SK-N-SH (cell line): ENCODE data around the gene PLD4. TPM values are rescaled to one million over a fixed set of nuclear protein-coding genes. Genes with fewer than 3 reads are reported as not detected.

ENCODE experiments used
- CTCF ChIA-PET: fragments of 300-600, 350-600 bp; formaldehyde crosslinking; extraction: SDS; loops from one replicate; lab custom pipeline; 2021; lab: Yijun Ruan, JAX
- POLR2A ChIA-PET: fragments of 350-600 bp; sonication (Branson Sonifier 250); formaldehyde crosslinking; extraction: SDS; loops from one replicate; lab custom pipeline; 2020; ENCODE audit warnings: antibody characterized with exemption, inconsistent platforms; lab: Yijun Ruan, JAX
- DNase-seq: peaks from one replicate; pipeline ENCODE4 v3.0.0; 2012
- H2AFZ ChIP-seq: fragments of 200-600 bp; sonication (generic); 2 replicates; pipeline ENCODE4 v1.8.1; 2016; ENCODE audit warnings: antibody characterized with exemption, mild to moderate bottlenecking, low read depth
- H3F3A ChIP-seq: fragments of 200-600 bp; sonication (generic); replicated peaks from 2 replicates; pipeline ENCODE3; 2016; ENCODE audit warnings: antibody characterized with exemption, mild to moderate bottlenecking; ENCODE audit not compliant: insufficient read depth
- H3K27ac ChIP-seq, 2 experiments: fragments of 200-500 bp in 1 of 2; fragments of 200-600 bp in 1 of 2; sonication (Bioruptor generic) in 1 of 2; sonication (generic), shearing (Covaris generic) in 1 of 2; 2 replicates each; pipeline versions ENCODE4 v1.5.1 to v1.6.1; 2014 to 2016; ENCODE audit warnings: low read depth in 2 of 2, inconsistent platforms in 1 of 2, low read length in 1 of 2, mild to moderate bottlenecking in 1 of 2, mixed read lengths in 1 of 2
- H3K27me3 ChIP-seq: fragments of 200-600 bp; sonication (generic), shearing (Covaris generic); 2 replicates; pipeline ENCODE4 v1.6.1; 2016; ENCODE audit warnings: mixed run types; ENCODE audit not compliant: insufficient read depth
- H3K36me3 ChIP-seq, 2 experiments: fragments of 200-500 bp in 1 of 2; fragments of 200-600 bp in 1 of 2; sonication (Bioruptor generic) in 1 of 2; sonication (generic) in 1 of 2; replicated peaks in 1 of 2; 2 replicates each; pipeline versions ENCODE3 to v1.5.1; 2014 to 2016; ENCODE audit warnings: low read length in 1 of 2, mild to moderate bottlenecking in 1 of 2; ENCODE audit not compliant: insufficient read depth in 2 of 2, control insufficient read depth in 1 of 2
- H3K4me1 ChIP-seq, 2 experiments: fragments of 200-500 bp in 1 of 2; fragments of 200-600 bp in 1 of 2; sonication (Bioruptor generic) in 1 of 2; sonication (generic), shearing (Covaris generic) in 1 of 2; 2 replicates each; pipeline versions ENCODE4 v1.5.1 to v1.6.1; 2014 to 2016; ENCODE audit warnings: low read depth in 1 of 2, low read length in 1 of 2, mixed run types in 1 of 2; ENCODE audit not compliant: insufficient read depth in 2 of 2, control insufficient read depth in 1 of 2
- H3K4me2 ChIP-seq: fragments of 200-600 bp; sonication (generic), shearing (Covaris generic); 2 replicates; pipeline ENCODE4 v1.6.1; 2017; ENCODE audit warnings: mixed run types
- H3K4me3 ChIP-seq, 2 experiments: fragments of 200-500 bp in 1 of 2; fragments of 200-600 bp in 1 of 2; sonication (Bioruptor generic) in 1 of 2; sonication (generic), shearing (Covaris generic) in 1 of 2; 2 replicates each; pipeline versions ENCODE4 v1.5.1 to v1.8.1; 2014 to 2016; ENCODE audit warnings: low read depth in 2 of 2, inconsistent platforms in 1 of 2, low read length in 1 of 2, mild to moderate bottlenecking in 1 of 2, mixed read lengths in 1 of 2, moderate library complexity in 1 of 2
- H3K79me2 ChIP-seq: fragments of 200-600 bp; sonication (generic); 2 replicates; pipeline ENCODE4 v1.8.1; 2017; ENCODE audit warnings: mild to moderate bottlenecking; ENCODE audit not compliant: insufficient read depth
- H3K9ac ChIP-seq: fragments of 200-600 bp; sonication (generic); 2 replicates; pipeline ENCODE4 v1.6.1; 2017; ENCODE audit warnings: mixed run types
- H3K9me2 ChIP-seq: fragments of 200-600 bp; sonication (generic); 2 replicates; pipeline ENCODE4 v1.6.1; 2017; ENCODE audit warnings: mixed run types
- H3K9me3 ChIP-seq: fragments of 200-600 bp; sonication (generic); 2 replicates; pipeline ENCODE4 v1.6.1; 2017; ENCODE audit warnings: mixed run types, mild to moderate bottlenecking, moderate library complexity
- H4K20me1 ChIP-seq: fragments of 200-600 bp; sonication (generic); 2 replicates; pipeline ENCODE4 v1.6.1; 2017; ENCODE audit warnings: mild to moderate bottlenecking, mixed run types; ENCODE audit not compliant: insufficient read depth
- EP300 ChIP-seq, 2 experiments: IDR thresholded peaks; 2 replicates each; pipeline versions ENCODE4 v1.4.0 to v1.6.1; 2012; ENCODE audit warnings: borderline replicate concordance in 1 of 2, low read depth in 1 of 2, low read length in 1 of 2
- EZH2phosphoT487 ChIP-seq: fragments of 200-600 bp; sonication (generic); IDR thresholded peaks from 2 replicates; pipeline ENCODE4 v1.6.1; 2017; ENCODE audit warnings: low read depth, mixed run types, mild to moderate bottlenecking, antibody characterized with exemption, moderate library complexity, borderline replicate concordance
- FOXJ3 ChIP-seq: sonication (generic); formaldehyde crosslinking; IDR thresholded peaks from 2 replicates; pipeline ENCODE4 v1.5.1; 2020; ENCODE audit warnings: mild to moderate bottlenecking, missing genetic modification reagents
- GABPA ChIP-seq: IDR thresholded peaks from 2 replicates; pipeline ENCODE4 v1.4.0; 2012; ENCODE audit warnings: low read depth, mild to moderate bottlenecking
- MAX ChIP-seq: IDR thresholded peaks from 2 replicates; pipeline ENCODE4 v1.4.0; 2012; ENCODE audit warnings: low read depth
- MEF2A ChIP-seq: IDR thresholded peaks from 2 replicates; pipeline ENCODE4 v1.4.0; 2012; ENCODE audit warnings: low read depth, borderline replicate concordance
- NFIC ChIP-seq: IDR thresholded peaks from 2 replicates; pipeline ENCODE4 v1.4.0; 2012; ENCODE audit warnings: borderline replicate concordance
- NRF1 ChIP-seq: IDR thresholded peaks from 2 replicates; pipeline ENCODE4 v1.6.1; 2012; ENCODE audit warnings: low read depth, mild to moderate bottlenecking, low read length
- PBX3 ChIP-seq: IDR thresholded peaks from 2 replicates; pipeline ENCODE4; 2012
- POLR2AphosphoS5 ChIP-seq: IDR thresholded peaks from 2 replicates; pipeline ENCODE4 v1.6.1; 2012; ENCODE audit warnings: low read depth, low read length
- RAD21 ChIP-seq: IDR thresholded peaks from 2 replicates; pipeline ENCODE4 v1.6.1; 2012; ENCODE audit warnings: mild to moderate bottlenecking, low read length
- RFX5 ChIP-seq: IDR thresholded peaks from 2 replicates; pipeline ENCODE4 v1.6.1; 2012; ENCODE audit warnings: mild to moderate bottlenecking, improper control_type of control experiment, low read length
- RXRA ChIP-seq: IDR thresholded peaks from 2 replicates; pipeline ENCODE4 v1.4.0; 2012; ENCODE audit warnings: low read depth, mild to moderate bottlenecking, borderline replicate concordance
- SIN3A ChIP-seq: IDR thresholded peaks from 2 replicates; pipeline ENCODE4 v1.6.1; 2012; ENCODE audit warnings: low read depth, mild to moderate bottlenecking, low read length, moderate library complexity, borderline replicate concordance
- SMC3 ChIP-seq: IDR thresholded peaks from 2 replicates; pipeline ENCODE4 v1.6.1; 2012; ENCODE audit warnings: low read depth, low read length, improper control_type of control experiment
- ZBTB33 ChIP-seq: IDR thresholded peaks from 2 replicates; pipeline ENCODE4 v1.4.0; 2012; ENCODE audit warnings: low read depth, borderline replicate concordance
- whole genome bisulfite sequencing: methylation state at CpG from one replicate; pipeline ENCODE4 v1.1.6; 2017; ENCODE audit warnings: low lambda C conversion rate; 5-methylcytosine and 5-hydroxymethylcytosine counted together
- polyA plus RNA-seq, 3 experiments: library from polyadenylated mRNA; depleted of rRNA; stranded (reverse); fragments of >200 nt; gene quantifications; 2 replicates each; pipeline ENCODE4 v1.2.3, GENCODE V29; 2012

The PLD4 gene
- polyA plus RNA-seq, 1 of the 3 experiments (the other 2 are of a cell fraction), result 0.02 TPM

GRCh38 chr14:104980611-104981531 lies 56.2 kb downstream of the PLD4 start:
- peaks cover 8% of the 10 kb centered on the region for H3F3A ChIP-seq
- no peak for TF ChIP-seq SMC3
- TF ChIP-seq NFIC, result no peak
- TF ChIP-seq FOXJ3 (CRISPR knock-in tag), result no peak
- no peak for TF ChIP-seq RFX5
- TF ChIP-seq RXRA, result no peak
- no peak for TF ChIP-seq MEF2A
- TF ChIP-seq POLR2AphosphoS5, result no peak
- no peak for TF ChIP-seq EP300 (IDR thresholded peaks at IDR 0.05; ENCODE audit: borderline replicate concordance in 1 of 2, low read depth in 1 of 2, low read length in 1 of 2)
- no peak for TF ChIP-seq GABPA
- TF ChIP-seq, all 33 proteins: peak for 0
- Histone ChIP-seq H3K9me2 (no peaks in the 10 kb centered on the region), H4K20me1 (no peaks in the 10 kb centered on the region), H2AFZ (no peak overlapping the region), H3K27me3 (no peaks in the 10 kb centered on the region), H3K27ac (peak overlapping the region in 1 of 2 experiments; percentile 95; a peak in 2 of 4 replicates), H3K4me2 (peak overlapping the region; percentile 11; the same call in 1 of the 2 replicates), H3K9ac (no peak overlapping the region), H3K9me3 (no peaks in the 10 kb centered on the region), H3K79me2 (peaks cover 12% of the 10 kb centered on the region; the same call in 1 of the 2 replicates), H3K36me3 (no peaks in the 10 kb centered on the region), H3K4me3 (no peak overlapping the region), H3K4me1 (peaks cover 3 to 76% of the 10 kb centered on the region in 2 experiments; a peak in 2 of 4 replicates)
- CTCF ChIA-PET, result interaction anchor here (0.6 to 5.8 kb wide), 2 partner anchors 64 to 109 kb away, joined by 5 to 37 read pairs; no protein-coding TSS in a partner anchor
- 87% methylated on average over 12 of the region's 22 CpGs for WGBS
- DNase-seq, result no peak
- POLR2A ChIA-PET, result no interaction called here

DNA sequence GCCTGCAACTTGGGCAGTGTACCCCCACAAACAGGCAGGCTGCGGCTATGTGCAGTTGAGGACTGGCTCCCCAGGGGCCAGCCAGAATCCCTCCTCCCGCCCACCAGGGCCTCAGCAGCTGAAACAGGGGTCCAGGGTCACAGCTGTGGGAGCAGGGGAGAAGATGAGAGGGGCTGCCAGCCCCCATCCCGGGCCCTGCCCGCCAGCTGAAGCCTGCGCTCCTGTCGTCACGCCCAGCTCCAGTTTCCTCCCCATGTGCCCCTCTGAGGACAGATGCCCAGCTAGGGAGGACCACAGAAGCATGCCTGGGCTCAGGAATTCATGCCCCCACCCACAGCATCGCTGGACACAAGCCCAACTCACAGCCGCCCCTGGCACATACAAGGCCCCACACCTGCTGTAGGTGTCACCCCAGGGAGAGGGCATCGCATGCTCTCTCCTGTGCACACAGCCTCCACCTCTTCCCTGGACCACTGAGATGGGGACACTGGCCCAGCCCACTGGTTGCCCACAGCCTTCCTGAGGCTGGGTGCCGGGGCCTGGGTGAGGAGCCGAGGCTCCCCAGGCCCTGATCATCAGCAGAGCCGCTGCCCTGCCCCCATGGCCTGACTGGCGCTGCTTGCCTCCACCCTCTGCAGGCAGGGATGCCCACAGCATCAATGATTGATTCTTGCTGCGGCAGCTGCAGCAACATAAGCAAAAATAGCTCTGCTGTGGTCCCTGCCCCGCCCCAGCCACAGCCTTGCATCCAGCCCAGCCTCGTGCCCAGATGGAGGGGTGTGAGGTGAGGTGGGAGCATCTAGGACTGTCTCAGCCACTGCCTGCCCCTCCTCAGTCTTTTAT lies 57.2 kb downstream of the PLD4 start:
- CTCF ChIA-PET, result interaction anchor here (5.8 kb wide), 1 partner anchor 63 kb away, joined by 37 read pairs; no protein-coding TSS in a partner anchor
- no peak for DNase-seq
- Histone ChIP-seq H3K36me3 (no peaks in the 10 kb centered on the region), H3K27me3 (no peaks in the 10 kb centered on the region), H3K79me2 (peaks cover 19% of the 10 kb centered on the region; the same call in 1 of the 2 replicates), H3K9me3 (no peaks in the 10 kb centered on the region), H3K4me2 (no peak overlapping the region), H2AFZ (no peak overlapping the region), H4K20me1 (no peaks in the 10 kb centered on the region), H3K27ac (peak overlapping the region in 1 of 2 experiments; percentile 95; a peak in 1 of 4 replicates), H3F3A (peaks cover 8% of the 10 kb centered on the region), H3K4me1 (peaks cover 3 to 75% of the 10 kb centered on the region in 2 experiments; a peak in 2 of 4 replicates), H3K9me2 (no peaks in the 10 kb centered on the region), H3K9ac (no peak overlapping the region), H3K4me3 (no peak overlapping the region)
- POLR2A ChIA-PET, result no interaction called here
- no peak for TF ChIP-seq SIN3A
- TF ChIP-seq SMC3, result no peak
- no peak for TF ChIP-seq EZH2phosphoT487
- TF ChIP-seq PBX3, result no peak
- TF ChIP-seq MAX, result no peak
- TF ChIP-seq ZBTB33, result no peak
- TF ChIP-seq RAD21, result no peak
- TF ChIP-seq NRF1, result no peak
- 92% methylated on average over 9 of the region's 17 CpGs for WGBS
